H1 (cell line): Measurements from ENCODE around the gene RPS6KA2. TPM values are rescaled to one million over a fixed set of nuclear protein-coding genes. Genes with fewer than 3 reads are reported as not detected.

Experiments used
- CTCF ChIA-PET: fragments of 300-600 bp; sonication (Branson Sonifier 250); formaldehyde crosslinking; loops from one replicate; lab custom pipeline; 2021; ENCODE audit not compliant: partially characterized antibody; lab: Charles Lee
- POLR2A ChIA-PET: fragments of 300-600 bp; sonication (Branson Sonifier 250); formaldehyde crosslinking; loops from one replicate; lab custom pipeline; 2021; ENCODE audit warnings: inconsistent platforms; ENCODE audit not compliant: partially characterized antibody; lab: Charles Lee
- DNase-seq, 2 experiments: peaks; one replicate each; pipeline versions ENCODE4 v3.0.0 to v3.0.0-alpha.2; 2010 to 2022; ENCODE audit warnings: low spot score in 2 of 2, low read depth in 1 of 2, mixed read lengths in 1 of 2
- FAIRE-seq: peaks from 2 replicates; lab custom pipeline; 2011; peaks lifted over from hg19 to GRCh38; lab: Jason Lieb, UNC
- H2AFZ ChIP-seq: 2 replicates; pipeline ENCODE4 v1.8.1; 2012; ENCODE audit warnings: low read length, inconsistent platforms
- H2AK5ac ChIP-seq: 2 replicates; pipeline ENCODE4 v1.6.1; 2013; ENCODE audit warnings: low read depth, low read length
- H2BK120ac ChIP-seq: replicated peaks from 2 replicates; pipeline ENCODE3; 2013; ENCODE audit warnings: low read depth, low read length, inconsistent platforms
- H2BK12ac ChIP-seq: 2 replicates; pipeline ENCODE4 v1.6.1; 2013; ENCODE audit warnings: low read depth, low read length
- H2BK15ac ChIP-seq: 2 replicates; pipeline ENCODE4 v1.6.1; 2013; ENCODE audit warnings: low read length
- H2BK20ac ChIP-seq: 2 replicates; pipeline ENCODE4 v1.6.1; 2013; ENCODE audit warnings: low read length
- H2BK5ac ChIP-seq: 2 replicates; pipeline ENCODE4 v1.6.1; 2013; ENCODE audit warnings: low read depth, low read length
- H3K14ac ChIP-seq: 2 replicates; pipeline ENCODE4 v1.6.1; 2013; ENCODE audit warnings: inconsistent platforms; ENCODE audit not compliant: insufficient read length
- H3K18ac ChIP-seq: 2 replicates; pipeline ENCODE4 v1.6.1; 2013; ENCODE audit warnings: low read length; ENCODE audit errors: extremely low read depth
- H3K23ac ChIP-seq: 2 replicates; pipeline ENCODE4 v1.6.1; 2013; ENCODE audit warnings: inconsistent platforms; ENCODE audit not compliant: insufficient read length
- H3K23me2 ChIP-seq: 2 replicates; pipeline ENCODE4 v1.6.1; 2013; ENCODE audit warnings: low read depth, low read length
- H3K27ac ChIP-seq: 2 replicates; pipeline ENCODE4 v1.6.1; 2011; ENCODE audit warnings: low read depth, low read length, inconsistent platforms
- H3K27me3 ChIP-seq, 4 experiments: replicated peaks in 1 of 4; 1 replicate in 1 of 4; 2 replicates in 3 of 4; pipeline versions ENCODE4 v1.6.1 to v1.8.1; 2011 to 2013; ENCODE audit warnings: low read length in 3 of 4, mild to moderate bottlenecking in 3 of 4, inconsistent platforms in 2 of 4, mixed read lengths in 2 of 4, moderate library complexity in 1 of 4; ENCODE audit not compliant: control insufficient read depth in 3 of 4, insufficient read depth in 3 of 4; ENCODE audit errors: extremely low read depth in 1 of 4
- H3K36me3 ChIP-seq, 4 experiments: 2 replicates each; pipeline versions ENCODE4 v1.6.1 to v1.8.1; 2011 to 2013; ENCODE audit warnings: mild to moderate bottlenecking in 4 of 4, low read length in 3 of 4, moderate library complexity in 2 of 4, control low read depth in 1 of 4, inconsistent platforms in 1 of 4; ENCODE audit not compliant: insufficient read depth in 4 of 4, control insufficient read depth in 2 of 4
- H3K4ac ChIP-seq: replicated peaks from 2 replicates; pipeline ENCODE3; 2013; ENCODE audit warnings: low read length, low read depth, mixed read lengths, inconsistent platforms; ENCODE audit not compliant: insufficient read length
- H3K4me1 ChIP-seq, 4 experiments: replicated peaks in 1 of 4; 1 replicate in 1 of 4; 2 replicates in 3 of 4; pipeline versions ENCODE4 v1.6.1 to v1.8.1; 2011 to 2013; ENCODE audit warnings: low read length in 3 of 4, inconsistent platforms in 2 of 4, mixed read lengths in 1 of 4; ENCODE audit not compliant: insufficient read depth in 4 of 4, control insufficient read depth in 3 of 4
- H3K4me2 ChIP-seq, 2 experiments: 2 replicates each; pipeline versions ENCODE4 v1.6.1 to v1.8.1; 2011 to 2013; ENCODE audit warnings: low read depth in 2 of 2, low read length in 2 of 2, control low read depth in 1 of 2, inconsistent platforms in 1 of 2, mild to moderate bottlenecking in 1 of 2; ENCODE audit not compliant: insufficient read depth in 1 of 2
- H3K4me3 ChIP-seq, 4 experiments: fragments of 200-600, 300-600 bp in 1 of 4; sonication (generic), shearing (Covaris generic), sonication (Bioruptor Twin) in 1 of 4; 2 replicates each; pipeline versions ENCODE4 v1.5.1 to v1.8.1; 2011 to 2016; ENCODE audit warnings: low read length in 4 of 4, low read depth in 3 of 4, control low read depth in 2 of 4, inconsistent platforms in 2 of 4, mild to moderate bottlenecking in 2 of 4, mixed read lengths in 1 of 4, moderate library complexity in 1 of 4; ENCODE audit not compliant: insufficient read depth in 2 of 4; ENCODE audit errors: extremely low read depth in 1 of 4
- H3K56ac ChIP-seq: replicated peaks from 2 replicates; pipeline ENCODE3; 2013; ENCODE audit warnings: low read depth, mild to moderate bottlenecking, mixed read lengths, low read length, inconsistent platforms; ENCODE audit not compliant: insufficient read length
- H3K79me1 ChIP-seq: 2 replicates; pipeline ENCODE4 v1.6.1; 2013; ENCODE audit warnings: low read depth, low read length, control low read depth
- H3K79me2 ChIP-seq, 2 experiments: 2 replicates each; pipeline versions ENCODE4 v1.6.1 to v1.8.1; 2012 to 2013; ENCODE audit warnings: low read length in 2 of 2, mild to moderate bottlenecking in 2 of 2, inconsistent platforms in 1 of 2; ENCODE audit not compliant: insufficient read depth in 2 of 2, control insufficient read depth in 1 of 2
- H3K9ac ChIP-seq, 4 experiments: replicated peaks in 1 of 4; 1 replicate in 1 of 4; 2 replicates in 3 of 4; pipeline versions ENCODE4 v1.6.1 to v1.8.1; 2011 to 2013; ENCODE audit warnings: low read depth in 3 of 4, low read length in 3 of 4, control low read depth in 2 of 4, mild to moderate bottlenecking in 2 of 4, moderate library complexity in 2 of 4, inconsistent platforms in 1 of 4; ENCODE audit errors: extremely low read depth in 1 of 4
- H3K9me3 ChIP-seq, 2 experiments: 2 replicates each; pipeline versions ENCODE4 v1.6.1 to v1.8.1; 2012 to 2013; ENCODE audit warnings: mild to moderate bottlenecking in 2 of 2, moderate library complexity in 2 of 2, control low read depth in 1 of 2, inconsistent platforms in 1 of 2, low read depth in 1 of 2, low read length in 1 of 2, mixed read lengths in 1 of 2; ENCODE audit not compliant: insufficient read depth in 2 of 2
- H4K20me1 ChIP-seq, 2 experiments: replicated peaks in 1 of 2; 2 replicates each; pipeline versions ENCODE3 to v1.8.1; 2011 to 2013; ENCODE audit warnings: inconsistent platforms in 2 of 2, low read length in 2 of 2, mild to moderate bottlenecking in 1 of 2; ENCODE audit not compliant: insufficient read depth in 2 of 2, control insufficient read depth in 1 of 2
- H4K5ac ChIP-seq: 2 replicates; pipeline ENCODE4 v1.6.1; 2013; ENCODE audit warnings: low read length, low read depth, mixed read lengths, inconsistent platforms; ENCODE audit not compliant: insufficient read length
- H4K8ac ChIP-seq: 2 replicates; pipeline ENCODE4 v1.8.0; 2013; ENCODE audit warnings: mild to moderate bottlenecking, moderate library complexity, low read length, inconsistent platforms; ENCODE audit not compliant: insufficient read depth; ENCODE audit errors: extremely low read depth
- H4K91ac ChIP-seq: replicated peaks from 2 replicates; pipeline ENCODE3; 2013; ENCODE audit warnings: low read length, mixed read lengths, inconsistent platforms; ENCODE audit not compliant: insufficient read length
- KDM4A ChIP-seq: IDR thresholded peaks from one replicate; pipeline ENCODE4 v1.7.1; 2012; ENCODE audit warnings: low read depth, mild to moderate bottlenecking, moderate library complexity, low read length, inconsistent platforms; ENCODE audit not compliant: severe bottlenecking
- NANOG ChIP-seq: IDR thresholded peaks from 2 replicates; pipeline ENCODE4 v1.6.1; 2011; ENCODE audit warnings: low read length, low read depth, mild to moderate bottlenecking, inconsistent platforms; ENCODE audit not compliant: insufficient read depth, poor library complexity, severe bottlenecking
- POU5F1 ChIP-seq: IDR thresholded peaks from 2 replicates; pipeline ENCODE4 v1.6.1; 2011; ENCODE audit warnings: low read depth, mild to moderate bottlenecking, low read length, moderate library complexity
- SP4 ChIP-seq: IDR thresholded peaks from 2 replicates; pipeline ENCODE4 v1.6.1; 2012; ENCODE audit warnings: low read length, inconsistent platforms
- YY1 ChIP-seq: IDR thresholded peaks from 2 replicates; pipeline ENCODE4 v1.6.1; 2011; ENCODE audit warnings: low read depth, mild to moderate bottlenecking, low read length
- WGBS, 2 experiments: shearing (Covaris generic) in 1 of 2; methylation state at CpG; one replicate each; pipeline versions ENCODE4 v1.1.6 to v1.1.7; 2013 to 2015; ENCODE audit warnings: low lambda C conversion rate in 2 of 2, mixed read lengths in 2 of 2, inconsistent platforms in 1 of 2, low coverage in 1 of 2, missing lambda C conversion rate in 1 of 2; ENCODE audit not compliant: insufficient replicate concordance in 2 of 2, insufficient coverage in 1 of 2, insufficient read length in 1 of 2; ENCODE audit errors: extremely low coverage in 1 of 2, missing lambda C conversion rate in 1 of 2; 5-methylcytosine and 5-hydroxymethylcytosine counted together
- polyA plus RNA-seq, 7 experiments: library from polyadenylated mRNA; depleted of rRNA in 3 of 7; stranded (reverse) in 5 of 7; unstranded in 2 of 7; fragments of >200 nt in 5 of 7; fragments of 200-250 nt in 2 of 7; gene quantifications; 1 replicate in 5 of 7; 2 replicates in 1 of 7; 4 replicates in 1 of 7; pipeline versions ENCODE4 v1.2.1 to v1.2.3, GENCODE V29; 2011 to 2013; ENCODE audit warnings: missing spikeins in 2 of 7, mixed read lengths in 2 of 7
- total RNA-seq: library from RNA; stranded (reverse); fragmentation: NEBNext Ultra II Directional; extraction: Animal tissue kit (Norgen Biotek cat#: 25700); gene quantifications from 2 replicates; pipeline ENCODE4 v1.2.1, GENCODE V29; 2021

Gene RPS6KA2
- total and polyA plus RNA-seq, 2 of the 8 experiments (the other 6 are each of a cell fraction or from before 2014, with no cell fraction given) = 8.8 to 25.7 TPM

DNA sequence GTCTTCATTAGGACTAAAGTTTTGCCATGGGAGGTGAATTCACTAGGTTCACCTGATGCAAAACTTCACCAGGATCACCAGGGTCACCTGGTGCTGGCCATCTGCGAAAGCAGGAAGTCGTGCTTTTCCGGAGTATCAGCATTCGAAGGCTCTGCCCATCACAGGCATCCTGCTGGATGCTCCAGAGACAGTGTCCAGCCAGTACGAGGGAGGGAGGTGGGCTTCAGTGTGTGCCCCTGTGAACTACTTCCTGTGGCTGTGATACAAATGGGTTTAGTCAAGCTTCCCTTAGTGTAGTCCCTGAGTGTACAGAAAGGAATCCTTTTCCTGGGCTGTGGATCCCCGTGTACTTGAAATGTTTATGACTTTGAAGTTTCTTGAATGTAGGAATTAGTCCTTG lies 3.4 kb upstream of the RPS6KA2 start:
- Histone ChIP-seq H3K4ac (no peak overlapping the region), H3K79me2 (peaks cover 0 to 7% of the 10 kb centered on the region in 2 experiments; a peak in 2 of 4 replicates), H2BK5ac (no peak overlapping the region), H3K27ac (no peak overlapping the region), H3K23me2 (peaks cover 7% of the 10 kb centered on the region), H3K36me3 (no peaks in the 10 kb centered on the region), H2BK120ac (no peak overlapping the region), H3K9me3 (no peaks in the 10 kb centered on the region), H2BK20ac (no peak overlapping the region), H2AFZ (no peak overlapping the region), H4K5ac (no peak overlapping the region), H3K23ac (no peak overlapping the region), H3K4me2 (no peak overlapping the region), H3K18ac (no peak overlapping the region), H2AK5ac (no peak overlapping the region)
- 91% methylated on average over 6 of the region's 6 CpGs; no CpG with 5 or more reads in 1 of the 2 experiments for WGBS, 2 experiments
- DNase-seq = no peak
- no peak for TF ChIP-seq KDM4A
- TF ChIP-seq POU5F1 = no peak
- no peak for TF ChIP-seq NANOG
- TF ChIP-seq YY1 = no peak
- no peak for TF ChIP-seq SP4
- TF ChIP-seq, all 59 proteins: peak for 0
- H3K14ac ChIP-seq = no peak overlapping the region
- no peak overlapping the region for H2BK15ac ChIP-seq
- H3K9ac ChIP-seq = no peak overlapping the region
- ChIA-PET POLR2A (no interaction called here), CTCF (interaction anchor here (0.7 to 0.8 kb wide), 2 partner anchors 48 to 145 kb away, joined by 3 read pairs; no protein-coding TSS in a partner anchor)
- no peaks in the 10 kb centered on the region for H4K20me1 ChIP-seq
- H2BK12ac ChIP-seq = no peak overlapping the region
- H3K79me1 ChIP-seq = no peaks in the 10 kb centered on the region
- no peak overlapping the region for H4K91ac ChIP-seq
- FAIRE-seq = no peak
- H3K56ac ChIP-seq = no peak overlapping the region
- no peak overlapping the region for H4K8ac ChIP-seq
- peaks cover 3 to 14% (median 9%) of the 10 kb centered on the region in 4 experiments; a peak in 6 of 7 replicates for H3K4me1 ChIP-seq
- H3K4me3 ChIP-seq = no peak overlapping the region
- H3K27me3 ChIP-seq = peaks cover 0 to 28% (median 15%) of the 10 kb centered on the region in 4 experiments; a peak in 6 of 7 replicates
